HCT116 (cell line): ENCODE measurements around the gene CUZD1. TPM values are rescaled to one million over a fixed set of nuclear protein-coding genes. Genes with fewer than 3 reads are reported as not detected.

Source experiments
- ATAC-seq: fragments of 200-7000 bp; cut with Tn5 transposase; 2 replicates; pipeline ENCODE4 v1.9.1; 2020; ENCODE audit warnings: mild to moderate bottlenecking, moderate library complexity
- BruUV-seq: library from RNA; stranded (reverse); fragments of 400-500 nt; replicated peaks from 2 replicates; lab custom pipeline; 2021; lab: Mats Ljungman, UMichigan
- CTCF ChIA-PET: fragments of 300-600 bp; sonication (Branson Sonifier 250); formaldehyde crosslinking; loops from one replicate; lab custom pipeline; 2021; ENCODE audit warnings: antibody characterized with exemption; lab: Charles Lee
- POLR2A ChIA-PET: fragments of 300-600, 350-600 bp; sonication (Branson Sonifier 250); formaldehyde crosslinking; loops from one replicate; lab custom pipeline; 2021; ENCODE audit warnings: antibody characterized with exemption; lab: Charles Lee
- RAD21 ChIA-PET, 2 experiments: fragments of 300-600 bp; sonication (Branson Sonifier 250); formaldehyde crosslinking; loops; one replicate each; lab custom pipeline; 2023; ENCODE audit warnings: low total read pairs in 2 of 2; ENCODE audit not compliant: uncharacterized antibody in 2 of 2, unreplicated experiment in 2 of 2, low non-redundant PET in 1 of 2; lab: Charles Lee
- DNase-seq: peaks from one replicate; pipeline ENCODE4 v3.0.0-alpha.2; 2010; ENCODE audit warnings: low read depth, low spot score
- H2AFZ ChIP-seq: fragments of 200-600 bp; shearing (Covaris generic), sonication (generic); 2 replicates; pipeline ENCODE4 v1.6.1; 2017; ENCODE audit warnings: low read depth, mixed run types, mixed read lengths, antibody characterized with exemption, low read length; ENCODE audit not compliant: poor library complexity, severe bottlenecking
- H3K27ac ChIP-seq: 2 replicates; pipeline ENCODE4 v1.5.1; 2012; ENCODE audit warnings: low read depth, low read length
- H3K27me3 ChIP-seq: fragments of 200-600 bp; sonication (generic); 2 replicates; pipeline ENCODE4 v1.6.1; 2016; ENCODE audit warnings: mixed run types, low read length, mixed read lengths; ENCODE audit not compliant: insufficient read depth
- H3K36me3 ChIP-seq, 2 experiments: fragments of 200-500 bp in 1 of 2; fragments of 200-600 bp in 1 of 2; sonication (Bioruptor generic) in 1 of 2; sonication (generic) in 1 of 2; 2 replicates each; pipeline versions ENCODE4 v1.5.1 to v1.6.1; 2014 to 2016; ENCODE audit warnings: low read length in 2 of 2, inconsistent platforms in 1 of 2, mixed read lengths in 1 of 2, mixed run types in 1 of 2; ENCODE audit not compliant: insufficient read depth in 2 of 2, control insufficient read depth in 1 of 2
- H3K4me1 ChIP-seq, 2 experiments: fragments of 200-600 bp in 1 of 2; sonication (generic) in 1 of 2; 2 replicates each; pipeline versions ENCODE4 v1.5.1 to v1.6.1; 2012 to 2017; ENCODE audit warnings: low read length in 2 of 2, inconsistent platforms in 1 of 2, mild to moderate bottlenecking in 1 of 2, mixed read lengths in 1 of 2, mixed run types in 1 of 2, moderate library complexity in 1 of 2; ENCODE audit not compliant: insufficient read depth in 2 of 2, control insufficient read depth in 1 of 2
- H3K4me2 ChIP-seq: fragments of 200-600 bp; sonication (generic); 2 replicates; pipeline ENCODE4 v1.6.1; 2017; ENCODE audit warnings: mixed run types, low read length, mixed read lengths
- H3K4me3 ChIP-seq, 2 experiments: fragments of 200-600 bp in 1 of 2; sonication (generic) in 1 of 2; replicated peaks in 1 of 2; 2 replicates each; pipeline ENCODE4 v1.5.1; 2011 to 2016; ENCODE audit warnings: low read length in 2 of 2, control low read depth in 1 of 2, low read depth in 1 of 2, mild to moderate bottlenecking in 1 of 2, mixed read lengths in 1 of 2, mixed run types in 1 of 2
- H3K79me2 ChIP-seq: fragments of 200-600 bp; sonication (generic); 2 replicates; pipeline ENCODE4 v1.6.1; 2017; ENCODE audit warnings: mild to moderate bottlenecking, mixed run types, low read length, moderate library complexity, mixed read lengths; ENCODE audit not compliant: insufficient read depth
- H3K9ac ChIP-seq: fragments of 200-600 bp; sonication (generic); 2 replicates; pipeline ENCODE4 v1.6.1; 2016; ENCODE audit warnings: low read length, mixed read lengths
- H3K9me2 ChIP-seq: fragments of 200-600 bp; sonication (generic), shearing (Covaris generic); 2 replicates; pipeline ENCODE4 v1.6.1; 2017; ENCODE audit warnings: mixed run types, mild to moderate bottlenecking, moderate library complexity; ENCODE audit not compliant: insufficient read depth
- H3K9me3 ChIP-seq, 2 experiments: fragments of 200-500 bp in 1 of 2; fragments of 200-600 bp in 1 of 2; sonication (Bioruptor generic) in 1 of 2; sonication (generic) in 1 of 2; 2 replicates each; pipeline ENCODE4 v1.6.1; 2014 to 2017; ENCODE audit warnings: low read length in 2 of 2, mixed read lengths in 2 of 2, inconsistent platforms in 1 of 2, low read depth in 1 of 2, mild to moderate bottlenecking in 1 of 2, mixed run types in 1 of 2, moderate library complexity in 1 of 2; ENCODE audit not compliant: control insufficient read depth in 1 of 2, insufficient read depth in 1 of 2
- H4K20me1 ChIP-seq: fragments of 200-600 bp; sonication (generic), shearing (Covaris generic); 2 replicates; pipeline ENCODE4 v1.6.1; 2017; ENCODE audit warnings: mixed run types, mild to moderate bottlenecking, moderate library complexity; ENCODE audit not compliant: insufficient read depth
- EZH2 ChIP-seq: fragments of 200-600 bp; sonication (generic); IDR thresholded peaks from 2 replicates; pipeline ENCODE4 v1.6.1; 2017; ENCODE audit warnings: antibody characterized with exemption, mixed run types
- POLR2A ChIP-seq: IDR thresholded peaks from 2 replicates; pipeline ENCODE4 v1.7.0; 2011; ENCODE audit warnings: borderline replicate concordance; ENCODE audit not compliant: insufficient read depth, insufficient read length; ENCODE audit errors: extremely low read depth
- SP1 ChIP-seq: IDR thresholded peaks from 2 replicates; pipeline ENCODE4 v1.6.1; 2012; ENCODE audit warnings: low read depth
- intact Hi-C: fragments of 100-400 bp; cut with micrococcal nuclease; formaldehyde crosslinking; loops from 2 replicates; pipeline ENCODE4 v1.10.0; 2022
- total RNA-seq: library from RNA; stranded (reverse); gene quantifications from one replicate; pipeline ENCODE4 v1.2.1, GENCODE V29; 2021; ENCODE audit not compliant: unreplicated experiment

CUZD1 gene
- total RNA-seq, 1 experiment from 2014 or later, result 1.7 TPM

- H4K20me1 ChIP-seq, result no peaks in the 10 kb centered on the region
- no peaks in the 10 kb centered on the region for H3K9me3 ChIP-seq
- H2AFZ ChIP-seq, result no peak overlapping the region
- H3K27ac ChIP-seq, result no peak overlapping the region
- POLR2A ChIA-PET, result no interaction called here
- no peak for TF ChIP-seq EZH2
- CTCF ChIA-PET, result no interaction called here
- intact Hi-C loops, result no loop called here
- H3K4me1 ChIP-seq, result no peaks in the 10 kb centered on the region
- H3K9ac ChIP-seq, result no peak overlapping the region
- H3K4me3 ChIP-seq, result no peak overlapping the region
- H3K9me2 ChIP-seq, result no peaks in the 10 kb centered on the region
- no peak for DNase-seq
- ATAC-seq, result no peak
- peaks cover 56% of the 10 kb centered on the region for H3K27me3 ChIP-seq
- H3K79me2 ChIP-seq, result no peaks in the 10 kb centered on the region
- RAD21 ChIA-PET, result no interaction called here
- no TSS peak for BruUV-seq
- no peaks in the 10 kb centered on the region for H3K36me3 ChIP-seq
- no peak overlapping the region for H3K4me2 ChIP-seq
Measured at GRCh38 chr10:122830273-122830964, 15.2 kb downstream of the CUZD1 start.

- Histone ChIP-seq H3K4me2 (no peak overlapping the region), H3K4me1 (no peaks in the 10 kb centered on the region), H2AFZ (no peak overlapping the region), H3K9me2 (no peaks in the 10 kb centered on the region), H3K36me3 (no peaks in the 10 kb centered on the region), H3K4me3 (no peak overlapping the region), H3K27me3 (peaks cover 61% of the 10 kb centered on the region)
- intact Hi-C loops, result no loop called here
- DNase-seq, result no peak
- CTCF ChIA-PET, result no interaction called here
- no TSS peak for BruUV-seq
- TF ChIP-seq EZH2, result 0 out of 2 replicates have a peak, but pooled peaks have one; percentile 80
- TF ChIP-seq POLR2A, result no peak
- TF ChIP-seq SP1, result no peak
- TF ChIP-seq, all 23 proteins: peak for 1
- peak; percentile 22; the same call in 1 of the 2 replicates for ATAC-seq
- ChIA-PET RAD21 (no interaction called here), POLR2A (no interaction called here)
- no peaks in the 10 kb centered on the region for H3K79me2 ChIP-seq
- H4K20me1 ChIP-seq, result no peaks in the 10 kb centered on the region
- no peak overlapping the region for H3K9ac ChIP-seq
- H3K27ac ChIP-seq, result no peak overlapping the region
- H3K9me3 ChIP-seq, result no peaks in the 10 kb centered on the region
Measured at GRCh38 chr10:122829454-122829853, 16.2 kb downstream of the CUZD1 start.
